WTC11 (cell line): ENCODE measurements around the gene CEP192. TPM values are rescaled to one million over a fixed set of nuclear protein-coding genes. Genes with fewer than 3 reads are reported as not detected.

Experiments
- ATAC-seq: fragments of 200-7000 bp; cut with Tn5 transposase; 2 replicates; pipeline ENCODE4 v1.10.0; 2021; ENCODE audit warnings: mild to moderate bottlenecking, moderate library complexity
- CTCF ChIA-PET: fragments of 300-600 bp; sonication (Branson Sonifier 250); formaldehyde crosslinking; loops from one replicate; lab custom pipeline; 2021; ENCODE audit warnings: antibody characterized with exemption; lab: Charles Lee
- POLR2A ChIA-PET: fragments of 350-600 bp; sonication (Branson Sonifier 250); formaldehyde crosslinking; loops from one replicate; lab custom pipeline; 2021; ENCODE audit warnings: antibody characterized with exemption; lab: Charles Lee
- DNase-seq: peaks from one replicate; pipeline ENCODE4 v3.0.0; 2021; ENCODE audit warnings: low spot score
- H3K27ac Mint-ChIP-seq: 2 replicates; pipeline ENCODE4 v1.8.0; 2021; ENCODE audit warnings: mixed read lengths
- H3K27me3 Mint-ChIP-seq: 2 replicates; pipeline ENCODE4 v1.8.0; 2021; ENCODE audit warnings: low read depth, mild to moderate bottlenecking, moderate library complexity, mixed read lengths
- H3K36me3 Mint-ChIP-seq: 2 replicates; pipeline ENCODE4 v1.8.0; 2021; ENCODE audit warnings: mixed read lengths
- H3K4me1 Mint-ChIP-seq: 2 replicates; pipeline ENCODE4 v1.8.0; 2022; ENCODE audit warnings: mixed read lengths
- H3K4me3 Mint-ChIP-seq: 2 replicates; pipeline ENCODE4 v1.8.0; 2021; ENCODE audit warnings: mild to moderate bottlenecking, moderate library complexity, mixed read lengths
- H3K9me3 Mint-ChIP-seq: 2 replicates; pipeline ENCODE4 v1.8.0; 2021; ENCODE audit warnings: mixed read lengths
- ELF4 ChIP-seq: sonication (generic); formaldehyde crosslinking; IDR thresholded peaks from 2 replicates; pipeline ENCODE4 v1.8.1; 2022; ENCODE audit warnings: low read depth, mild to moderate bottlenecking, moderate library complexity, missing genetic modification reagents
- ESRRA ChIP-seq: sonication (generic); formaldehyde crosslinking; IDR thresholded peaks from 2 replicates; pipeline ENCODE4 v1.8.1; 2022; ENCODE audit warnings: mild to moderate bottlenecking, missing genetic modification reagents, borderline replicate concordance
- FOXJ3 ChIP-seq: sonication (generic); formaldehyde crosslinking; IDR thresholded peaks from 2 replicates; pipeline ENCODE4 v1.9.0; 2021; ENCODE audit warnings: missing genetic modification reagents, mild to moderate bottlenecking, borderline replicate concordance
- MXD4 ChIP-seq: fragments of 250-450 bp; sonication (Bioruptor Pico); IDR thresholded peaks from 2 replicates; pipeline ENCODE4 v1.8.0; 2021; ENCODE audit warnings: mild to moderate bottlenecking, moderate library complexity, borderline replicate concordance
- NFE2L1 ChIP-seq: sonication (generic); formaldehyde crosslinking; IDR thresholded peaks from 2 replicates; pipeline ENCODE4 v1.8.1; 2023; ENCODE audit warnings: missing genetic modification reagents
- NR1H2 ChIP-seq: sonication (generic); formaldehyde crosslinking; IDR thresholded peaks from 2 replicates; pipeline ENCODE4 v1.9.0; 2021; ENCODE audit warnings: mild to moderate bottlenecking, moderate library complexity, missing genetic modification reagents
- OVOL2 ChIP-seq: fragments of 250-450 bp; sonication (Bioruptor Pico); IDR thresholded peaks from 2 replicates; pipeline ENCODE4 v1.9.0; 2021; ENCODE audit warnings: mild to moderate bottlenecking, borderline replicate concordance
- TCF7 ChIP-seq: sonication (generic); formaldehyde crosslinking; IDR thresholded peaks from 2 replicates; pipeline ENCODE4 v1.8.0; 2022; ENCODE audit warnings: mild to moderate bottlenecking, low read depth, missing genetic modification reagents, moderate library complexity
- ZNF138 ChIP-seq: sonication (generic); formaldehyde crosslinking; conservative IDR thresholded peaks from 2 replicates; pipeline ENCODE4 v1.8.1; 2022; ENCODE audit warnings: mild to moderate bottlenecking, moderate library complexity, missing genetic modification reagents
- ZNF317 ChIP-seq: sonication (generic); formaldehyde crosslinking; IDR thresholded peaks from 2 replicates; pipeline ENCODE4 v1.8.1; 2023; ENCODE audit warnings: low read depth, mild to moderate bottlenecking, moderate library complexity, missing genetic modification reagents, borderline replicate concordance
- total RNA-seq: library from RNA; stranded (reverse); gene quantifications from 3 replicates; pipeline ENCODE4 v1.2.3, GENCODE V29; 2021
- TF ChIP-seq, protein P1 (sequence below): fragments of 200-600 bp; IDR thresholded peaks from 2 replicates; pipeline ENCODE4 v1.8.0; 2022; ENCODE audit warnings: antibody characterized with exemption
- TF ChIP-seq, protein P2 (sequence below): fragments of 250-450 bp; sonication (Bioruptor Pico); IDR thresholded peaks from 2 replicates; pipeline ENCODE4 v1.9.0; 2021; ENCODE audit warnings: mild to moderate bottlenecking, borderline replicate concordance
- TF ChIP-seq, protein P3 (sequence below): sonication (generic); formaldehyde crosslinking; IDR thresholded peaks from 2 replicates; pipeline ENCODE4 v1.8.0; 2022; ENCODE audit warnings: mild to moderate bottlenecking, missing genetic modification reagents
- TF ChIP-seq, protein P4 (sequence below): sonication (generic); formaldehyde crosslinking; IDR thresholded peaks from 2 replicates; pipeline ENCODE4 v1.8.1; 2022; ENCODE audit warnings: mild to moderate bottlenecking, missing genetic modification reagents, moderate library complexity, borderline replicate concordance
- TF ChIP-seq, protein P5 (sequence below): sonication (generic); formaldehyde crosslinking; IDR thresholded peaks from 2 replicates; pipeline ENCODE4 v1.8.1; 2023; ENCODE audit warnings: mild to moderate bottlenecking, missing genetic modification reagents
- TF ChIP-seq, protein P6 (sequence below): fragments of 250-450 bp; sonication (Bioruptor Pico); IDR thresholded peaks from 2 replicates; pipeline ENCODE4 v1.9.0; 2021; ENCODE audit warnings: mild to moderate bottlenecking
- TF ChIP-seq, protein P7 (sequence below): fragments of 250-450 bp; sonication (Bioruptor Pico); IDR thresholded peaks from 2 replicates; pipeline ENCODE4 v1.8.0; 2021; ENCODE audit warnings: mild to moderate bottlenecking
- TF ChIP-seq, protein P8 (sequence below): sonication (generic); formaldehyde crosslinking; IDR thresholded peaks from 2 replicates; pipeline ENCODE4 v1.8.1; 2022; ENCODE audit warnings: missing genetic modification reagents, borderline replicate concordance

CEP192 gene
- total RNA-seq, 1 experiment from 2014 or later, result 25.4 TPM

DNA sequence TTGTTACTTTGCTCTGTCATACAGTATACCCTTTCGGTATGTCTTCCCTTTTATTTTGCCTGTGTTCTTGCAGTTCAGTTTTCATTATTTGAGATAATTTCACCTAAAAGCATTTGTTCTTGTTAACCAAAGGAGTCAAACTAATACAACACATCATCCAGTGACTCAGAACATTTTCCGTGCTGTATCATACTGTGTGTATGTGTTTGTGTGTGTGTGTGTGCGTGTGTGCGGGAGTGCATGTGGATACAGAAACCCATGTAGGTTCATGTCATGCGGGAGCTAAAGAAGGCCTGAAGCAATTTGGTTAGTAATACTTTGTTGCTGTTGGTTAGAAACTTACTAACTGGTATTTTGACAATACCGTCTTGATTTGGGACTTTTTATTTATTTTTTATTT, 60.0 kb downstream of the CEP192 start:
- H3K4me3 Mint-ChIP-seq, result no peak overlapping the region
- H3K36me3 Mint-ChIP-seq, result peaks cover 64% of the 10 kb centered on the region
- ChIA-PET CTCF (no interaction called here), POLR2A (no interaction called here)
- ATAC-seq (no peak), DNase-seq (no peak)
- no peaks in the 10 kb centered on the region for H3K4me1 Mint-ChIP-seq
- H3K9me3 Mint-ChIP-seq, result no peaks in the 10 kb centered on the region
- no peaks in the 10 kb centered on the region for H3K27me3 Mint-ChIP-seq
- no peak overlapping the region for H3K27ac Mint-ChIP-seq
- TF ChIP-seq, protein P1, sequence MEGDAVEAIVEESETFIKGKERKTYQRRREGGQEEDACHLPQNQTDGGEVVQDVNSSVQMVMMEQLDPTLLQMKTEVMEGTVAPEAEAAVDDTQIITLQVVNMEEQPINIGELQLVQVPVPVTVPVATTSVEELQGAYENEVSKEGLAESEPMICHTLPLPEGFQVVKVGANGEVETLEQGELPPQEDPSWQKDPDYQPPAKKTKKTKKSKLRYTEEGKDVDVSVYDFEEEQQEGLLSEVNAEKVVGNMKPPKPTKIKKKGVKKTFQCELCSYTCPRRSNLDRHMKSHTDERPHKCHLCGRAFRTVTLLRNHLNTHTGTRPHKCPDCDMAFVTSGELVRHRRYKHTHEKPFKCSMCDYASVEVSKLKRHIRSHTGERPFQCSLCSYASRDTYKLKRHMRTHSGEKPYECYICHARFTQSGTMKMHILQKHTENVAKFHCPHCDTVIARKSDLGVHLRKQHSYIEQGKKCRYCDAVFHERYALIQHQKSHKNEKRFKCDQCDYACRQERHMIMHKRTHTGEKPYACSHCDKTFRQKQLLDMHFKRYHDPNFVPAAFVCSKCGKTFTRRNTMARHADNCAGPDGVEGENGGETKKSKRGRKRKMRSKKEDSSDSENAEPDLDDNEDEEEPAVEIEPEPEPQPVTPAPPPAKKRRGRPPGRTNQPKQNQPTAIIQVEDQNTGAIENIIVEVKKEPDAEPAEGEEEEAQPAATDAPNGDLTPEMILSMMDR, result no peak
- TF ChIP-seq OVOL2 (no peak), ZNF317 (CRISPR knock-in tag) (no peak), ZNF138 (CRISPR knock-in tag) (no peak), FOXJ3 (CRISPR knock-in tag) (no peak), NFE2L1 (no peak), ESRRA (CRISPR knock-in tag) (no peak), ELF4 (CRISPR knock-in tag) (no peak), MXD4 (CRISPR knock-in tag) (no peak), NR1H2 (CRISPR knock-in tag) (no peak), TCF7 (CRISPR knock-in tag) (no peak)
- TF ChIP-seq, protein P2, sequence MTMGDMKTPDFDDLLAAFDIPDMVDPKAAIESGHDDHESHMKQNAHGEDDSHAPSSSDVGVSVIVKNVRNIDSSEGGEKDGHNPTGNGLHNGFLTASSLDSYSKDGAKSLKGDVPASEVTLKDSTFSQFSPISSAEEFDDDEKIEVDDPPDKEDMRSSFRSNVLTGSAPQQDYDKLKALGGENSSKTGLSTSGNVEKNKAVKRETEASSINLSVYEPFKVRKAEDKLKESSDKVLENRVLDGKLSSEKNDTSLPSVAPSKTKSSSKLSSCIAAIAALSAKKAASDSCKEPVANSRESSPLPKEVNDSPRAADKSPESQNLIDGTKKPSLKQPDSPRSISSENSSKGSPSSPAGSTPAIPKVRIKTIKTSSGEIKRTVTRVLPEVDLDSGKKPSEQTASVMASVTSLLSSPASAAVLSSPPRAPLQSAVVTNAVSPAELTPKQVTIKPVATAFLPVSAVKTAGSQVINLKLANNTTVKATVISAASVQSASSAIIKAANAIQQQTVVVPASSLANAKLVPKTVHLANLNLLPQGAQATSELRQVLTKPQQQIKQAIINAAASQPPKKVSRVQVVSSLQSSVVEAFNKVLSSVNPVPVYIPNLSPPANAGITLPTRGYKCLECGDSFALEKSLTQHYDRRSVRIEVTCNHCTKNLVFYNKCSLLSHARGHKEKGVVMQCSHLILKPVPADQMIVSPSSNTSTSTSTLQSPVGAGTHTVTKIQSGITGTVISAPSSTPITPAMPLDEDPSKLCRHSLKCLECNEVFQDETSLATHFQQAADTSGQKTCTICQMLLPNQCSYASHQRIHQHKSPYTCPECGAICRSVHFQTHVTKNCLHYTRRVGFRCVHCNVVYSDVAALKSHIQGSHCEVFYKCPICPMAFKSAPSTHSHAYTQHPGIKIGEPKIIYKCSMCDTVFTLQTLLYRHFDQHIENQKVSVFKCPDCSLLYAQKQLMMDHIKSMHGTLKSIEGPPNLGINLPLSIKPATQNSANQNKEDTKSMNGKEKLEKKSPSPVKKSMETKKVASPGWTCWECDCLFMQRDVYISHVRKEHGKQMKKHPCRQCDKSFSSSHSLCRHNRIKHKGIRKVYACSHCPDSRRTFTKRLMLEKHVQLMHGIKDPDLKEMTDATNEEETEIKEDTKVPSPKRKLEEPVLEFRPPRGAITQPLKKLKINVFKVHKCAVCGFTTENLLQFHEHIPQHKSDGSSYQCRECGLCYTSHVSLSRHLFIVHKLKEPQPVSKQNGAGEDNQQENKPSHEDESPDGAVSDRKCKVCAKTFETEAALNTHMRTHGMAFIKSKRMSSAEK (CRISPR knock-in tag), result no peak
- TF ChIP-seq, protein P3, sequence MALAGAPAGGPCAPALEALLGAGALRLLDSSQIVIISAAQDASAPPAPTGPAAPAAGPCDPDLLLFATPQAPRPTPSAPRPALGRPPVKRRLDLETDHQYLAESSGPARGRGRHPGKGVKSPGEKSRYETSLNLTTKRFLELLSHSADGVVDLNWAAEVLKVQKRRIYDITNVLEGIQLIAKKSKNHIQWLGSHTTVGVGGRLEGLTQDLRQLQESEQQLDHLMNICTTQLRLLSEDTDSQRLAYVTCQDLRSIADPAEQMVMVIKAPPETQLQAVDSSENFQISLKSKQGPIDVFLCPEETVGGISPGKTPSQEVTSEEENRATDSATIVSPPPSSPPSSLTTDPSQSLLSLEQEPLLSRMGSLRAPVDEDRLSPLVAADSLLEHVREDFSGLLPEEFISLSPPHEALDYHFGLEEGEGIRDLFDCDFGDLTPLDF, result no peak
- TF ChIP-seq, protein P4, sequence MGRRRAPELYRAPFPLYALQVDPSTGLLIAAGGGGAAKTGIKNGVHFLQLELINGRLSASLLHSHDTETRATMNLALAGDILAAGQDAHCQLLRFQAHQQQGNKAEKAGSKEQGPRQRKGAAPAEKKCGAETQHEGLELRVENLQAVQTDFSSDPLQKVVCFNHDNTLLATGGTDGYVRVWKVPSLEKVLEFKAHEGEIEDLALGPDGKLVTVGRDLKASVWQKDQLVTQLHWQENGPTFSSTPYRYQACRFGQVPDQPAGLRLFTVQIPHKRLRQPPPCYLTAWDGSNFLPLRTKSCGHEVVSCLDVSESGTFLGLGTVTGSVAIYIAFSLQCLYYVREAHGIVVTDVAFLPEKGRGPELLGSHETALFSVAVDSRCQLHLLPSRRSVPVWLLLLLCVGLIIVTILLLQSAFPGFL (CRISPR knock-in tag), result no peak
- TF ChIP-seq, protein P5, sequence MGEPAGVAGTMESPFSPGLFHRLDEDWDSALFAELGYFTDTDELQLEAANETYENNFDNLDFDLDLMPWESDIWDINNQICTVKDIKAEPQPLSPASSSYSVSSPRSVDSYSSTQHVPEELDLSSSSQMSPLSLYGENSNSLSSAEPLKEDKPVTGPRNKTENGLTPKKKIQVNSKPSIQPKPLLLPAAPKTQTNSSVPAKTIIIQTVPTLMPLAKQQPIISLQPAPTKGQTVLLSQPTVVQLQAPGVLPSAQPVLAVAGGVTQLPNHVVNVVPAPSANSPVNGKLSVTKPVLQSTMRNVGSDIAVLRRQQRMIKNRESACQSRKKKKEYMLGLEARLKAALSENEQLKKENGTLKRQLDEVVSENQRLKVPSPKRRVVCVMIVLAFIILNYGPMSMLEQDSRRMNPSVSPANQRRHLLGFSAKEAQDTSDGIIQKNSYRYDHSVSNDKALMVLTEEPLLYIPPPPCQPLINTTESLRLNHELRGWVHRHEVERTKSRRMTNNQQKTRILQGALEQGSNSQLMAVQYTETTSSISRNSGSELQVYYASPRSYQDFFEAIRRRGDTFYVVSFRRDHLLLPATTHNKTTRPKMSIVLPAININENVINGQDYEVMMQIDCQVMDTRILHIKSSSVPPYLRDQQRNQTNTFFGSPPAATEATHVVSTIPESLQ (CRISPR knock-in tag), result no peak
- TF ChIP-seq, protein P6, sequence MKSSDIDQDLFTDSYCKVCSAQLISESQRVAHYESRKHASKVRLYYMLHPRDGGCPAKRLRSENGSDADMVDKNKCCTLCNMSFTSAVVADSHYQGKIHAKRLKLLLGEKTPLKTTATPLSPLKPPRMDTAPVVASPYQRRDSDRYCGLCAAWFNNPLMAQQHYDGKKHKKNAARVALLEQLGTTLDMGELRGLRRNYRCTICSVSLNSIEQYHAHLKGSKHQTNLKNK (CRISPR knock-in tag), result no peak
- TF ChIP-seq, protein P7, sequence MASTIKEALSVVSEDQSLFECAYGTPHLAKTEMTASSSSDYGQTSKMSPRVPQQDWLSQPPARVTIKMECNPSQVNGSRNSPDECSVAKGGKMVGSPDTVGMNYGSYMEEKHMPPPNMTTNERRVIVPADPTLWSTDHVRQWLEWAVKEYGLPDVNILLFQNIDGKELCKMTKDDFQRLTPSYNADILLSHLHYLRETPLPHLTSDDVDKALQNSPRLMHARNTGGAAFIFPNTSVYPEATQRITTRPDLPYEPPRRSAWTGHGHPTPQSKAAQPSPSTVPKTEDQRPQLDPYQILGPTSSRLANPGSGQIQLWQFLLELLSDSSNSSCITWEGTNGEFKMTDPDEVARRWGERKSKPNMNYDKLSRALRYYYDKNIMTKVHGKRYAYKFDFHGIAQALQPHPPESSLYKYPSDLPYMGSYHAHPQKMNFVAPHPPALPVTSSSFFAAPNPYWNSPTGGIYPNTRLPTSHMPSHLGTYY (CRISPR knock-in tag), result no peak
- TF ChIP-seq, protein P8, sequence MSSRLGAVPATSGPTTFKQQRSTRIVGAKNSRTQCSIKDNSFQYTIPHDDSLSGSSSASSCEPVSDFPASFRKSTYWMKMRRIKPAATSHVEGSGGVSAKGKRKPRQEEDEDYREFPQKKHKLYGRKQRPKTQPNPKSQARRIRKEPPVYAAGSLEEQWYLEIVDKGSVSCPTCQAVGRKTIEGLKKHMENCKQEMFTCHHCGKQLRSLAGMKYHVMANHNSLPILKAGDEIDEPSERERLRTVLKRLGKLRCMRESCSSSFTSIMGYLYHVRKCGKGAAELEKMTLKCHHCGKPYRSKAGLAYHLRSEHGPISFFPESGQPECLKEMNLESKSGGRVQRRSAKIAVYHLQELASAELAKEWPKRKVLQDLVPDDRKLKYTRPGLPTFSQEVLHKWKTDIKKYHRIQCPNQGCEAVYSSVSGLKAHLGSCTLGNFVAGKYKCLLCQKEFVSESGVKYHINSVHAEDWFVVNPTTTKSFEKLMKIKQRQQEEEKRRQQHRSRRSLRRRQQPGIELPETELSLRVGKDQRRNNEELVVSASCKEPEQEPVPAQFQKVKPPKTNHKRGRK (CRISPR knock-in tag), result no peak
